Measurements from ENCODE around the gene RBMS1. TPM values are rescaled to one million over a fixed set of nuclear protein-coding genes. Genes with fewer than 3 reads are reported as not detected.

The RBMS1 gene
- total and polyA plus RNA-seq, 4 donors, result 7.9 to 23.5 (median 15.5) TPM

GRCh38 chr2:160507464-160507863 is 13.9 kb upstream of the RBMS1 start:
- no peaks in the 10 kb centered on the region for H3K4me1 ChIP-seq (ENCODE audit: control insufficient read depth in 4 of 4, insufficient read depth in 4 of 4, low read length in 3 of 4)
- H3K27ac ChIP-seq (ENCODE audit: low read depth in 1 of 2, low read length in 2 of 2), result no peak overlapping the region
- H3K9ac ChIP-seq (ENCODE audit: low read depth in 1 of 2, low read length in 2 of 2), result no peak overlapping the region
- DNase-seq (ENCODE audit: low spot score), result no peak
- H3K27me3 ChIP-seq (ENCODE audit: control insufficient read depth in 4 of 4, insufficient read depth in 4 of 4, low read length in 3 of 4), result no peaks in the 10 kb centered on the region
- no peak overlapping the region for H3K4me3 ChIP-seq (ENCODE audit: low read depth in 1 of 3, low read length in 3 of 3)
- H3K36me3 ChIP-seq (ENCODE audit: control insufficient read depth in 4 of 4, insufficient read depth in 3 of 4, low read depth in 1 of 4, low read length in 3 of 4), result no peaks in the 10 kb centered on the region
- 61% methylated on average over 2 of the region's 2 CpGs for WGBS
- TF ChIP-seq GABPA (IDR thresholded peaks at IDR 0.05 in 1 of 2, conservative IDR thresholded peaks at IDR 0.05 in 1 of 2), result no peak
- no peak for TF ChIP-seq REST (IDR thresholded peaks at IDR 0.05)
- no peak for TF ChIP-seq TAF1 (conservative IDR thresholded peaks at IDR 0.05)
- no peak for TF ChIP-seq HNF4G (IDR thresholded peaks at IDR 0.05)
- TF ChIP-seq SP1 (IDR thresholded peaks at IDR 0.05), result no peak
- TF ChIP-seq, protein P1, sequence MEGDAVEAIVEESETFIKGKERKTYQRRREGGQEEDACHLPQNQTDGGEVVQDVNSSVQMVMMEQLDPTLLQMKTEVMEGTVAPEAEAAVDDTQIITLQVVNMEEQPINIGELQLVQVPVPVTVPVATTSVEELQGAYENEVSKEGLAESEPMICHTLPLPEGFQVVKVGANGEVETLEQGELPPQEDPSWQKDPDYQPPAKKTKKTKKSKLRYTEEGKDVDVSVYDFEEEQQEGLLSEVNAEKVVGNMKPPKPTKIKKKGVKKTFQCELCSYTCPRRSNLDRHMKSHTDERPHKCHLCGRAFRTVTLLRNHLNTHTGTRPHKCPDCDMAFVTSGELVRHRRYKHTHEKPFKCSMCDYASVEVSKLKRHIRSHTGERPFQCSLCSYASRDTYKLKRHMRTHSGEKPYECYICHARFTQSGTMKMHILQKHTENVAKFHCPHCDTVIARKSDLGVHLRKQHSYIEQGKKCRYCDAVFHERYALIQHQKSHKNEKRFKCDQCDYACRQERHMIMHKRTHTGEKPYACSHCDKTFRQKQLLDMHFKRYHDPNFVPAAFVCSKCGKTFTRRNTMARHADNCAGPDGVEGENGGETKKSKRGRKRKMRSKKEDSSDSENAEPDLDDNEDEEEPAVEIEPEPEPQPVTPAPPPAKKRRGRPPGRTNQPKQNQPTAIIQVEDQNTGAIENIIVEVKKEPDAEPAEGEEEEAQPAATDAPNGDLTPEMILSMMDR (IDR thresholded peaks at IDR 0.05; ENCODE audit: low read depth, low read length, missing input control), result no peak
- no peak for TF ChIP-seq HNF4A (conservative IDR thresholded peaks at IDR 0.05)
- no peak for TF ChIP-seq RAD21 (IDR thresholded peaks at IDR 0.05)
- no peaks in the 10 kb centered on the region for H3K9me3 ChIP-seq (ENCODE audit: control insufficient read depth in 4 of 4, low read length in 3 of 4)

GRCh38 chr2:160507046-160507407 is 13.4 kb upstream of the RBMS1 start:
- Histone ChIP-seq H3K4me1 (ENCODE audit: control insufficient read depth in 4 of 4, insufficient read depth in 4 of 4, low read length in 3 of 4) (no peaks in the 10 kb centered on the region), H3K36me3 (ENCODE audit: control insufficient read depth in 4 of 4, insufficient read depth in 3 of 4, low read depth in 1 of 4, low read length in 3 of 4) (no peaks in the 10 kb centered on the region), H3K27ac (ENCODE audit: low read depth in 1 of 2, low read length in 2 of 2) (no peak overlapping the region), H3K27me3 (ENCODE audit: control insufficient read depth in 4 of 4, insufficient read depth in 4 of 4, low read length in 3 of 4) (no peaks in the 10 kb centered on the region), H3K9ac (ENCODE audit: low read depth in 1 of 2, low read length in 2 of 2) (no peak overlapping the region), H3K9me3 (ENCODE audit: control insufficient read depth in 4 of 4, low read length in 3 of 4) (no peaks in the 10 kb centered on the region), H3K4me3 (ENCODE audit: low read depth in 1 of 3, low read length in 3 of 3) (no peak overlapping the region)
- 87% methylated on average over 3 of the region's 3 CpGs for WGBS
- no peak for DNase-seq (ENCODE audit: low spot score)
- TF ChIP-seq REST (IDR thresholded peaks at IDR 0.05) (no peak), NR2F2 (IDR thresholded peaks at IDR 0.05) (no peak), EGR1 (IDR thresholded peaks at IDR 0.05; ENCODE audit: low read depth in 2 of 2) (no peak), RXRA (IDR thresholded peaks at IDR 0.05) (no peak), JUND (IDR thresholded peaks at IDR 0.05) (no peak), YY1 (IDR thresholded peaks at IDR 0.05) (no peak), HNF4G (IDR thresholded peaks at IDR 0.05) (no peak), FOXA2 (IDR thresholded peaks at IDR 0.05) (no peak), SP1 (IDR thresholded peaks at IDR 0.05) (no peak), MAX (IDR thresholded peaks at IDR 0.05) (no peak), FOXA1 (IDR thresholded peaks at IDR 0.05) (no peak), RAD21 (IDR thresholded peaks at IDR 0.05) (no peak), GABPA (IDR thresholded peaks at IDR 0.05 in 1 of 2, conservative IDR thresholded peaks at IDR 0.05 in 1 of 2) (no peak), TAF1 (conservative IDR thresholded peaks at IDR 0.05) (no peak), HNF4A (conservative IDR thresholded peaks at IDR 0.05) (no peak)
- TF ChIP-seq, protein P2, sequence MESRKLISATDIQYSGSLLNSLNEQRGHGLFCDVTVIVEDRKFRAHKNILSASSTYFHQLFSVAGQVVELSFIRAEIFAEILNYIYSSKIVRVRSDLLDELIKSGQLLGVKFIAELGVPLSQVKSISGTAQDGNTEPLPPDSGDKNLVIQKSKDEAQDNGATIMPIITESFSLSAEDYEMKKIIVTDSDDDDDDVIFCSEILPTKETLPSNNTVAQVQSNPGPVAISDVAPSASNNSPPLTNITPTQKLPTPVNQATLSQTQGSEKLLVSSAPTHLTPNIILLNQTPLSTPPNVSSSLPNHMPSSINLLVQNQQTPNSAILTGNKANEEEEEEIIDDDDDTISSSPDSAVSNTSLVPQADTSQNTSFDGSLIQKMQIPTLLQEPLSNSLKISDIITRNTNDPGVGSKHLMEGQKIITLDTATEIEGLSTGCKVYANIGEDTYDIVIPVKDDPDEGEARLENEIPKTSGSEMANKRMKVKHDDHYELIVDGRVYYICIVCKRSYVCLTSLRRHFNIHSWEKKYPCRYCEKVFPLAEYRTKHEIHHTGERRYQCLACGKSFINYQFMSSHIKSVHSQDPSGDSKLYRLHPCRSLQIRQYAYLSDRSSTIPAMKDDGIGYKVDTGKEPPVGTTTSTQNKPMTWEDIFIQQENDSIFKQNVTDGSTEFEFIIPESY (IDR thresholded peaks at IDR 0.05), result no peak
- TF ChIP-seq, protein P3, sequence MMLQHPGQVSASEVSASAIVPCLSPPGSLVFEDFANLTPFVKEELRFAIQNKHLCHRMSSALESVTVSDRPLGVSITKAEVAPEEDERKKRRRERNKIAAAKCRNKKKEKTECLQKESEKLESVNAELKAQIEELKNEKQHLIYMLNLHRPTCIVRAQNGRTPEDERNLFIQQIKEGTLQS (IDR thresholded peaks at IDR 0.05), result no peak
- TF ChIP-seq, protein P1 (IDR thresholded peaks at IDR 0.05; ENCODE audit: low read depth, low read length, missing input control), result no peak
